PC-3 (cell line): ENCODE data around the gene PPP2R5B. TPM values are rescaled to one million over a fixed set of nuclear protein-coding genes. Genes with fewer than 3 reads are reported as not detected.
A peak's percentile ranks its signal among the peaks of the same experiment; 100 is the strongest.

Experiments used
- ATAC-seq: fragments of 200-7000 bp; cut with Tn5 transposase; 2 replicates; pipeline ENCODE4 v1.9.1; 2020; ENCODE audit warnings: mild to moderate bottlenecking, moderate library complexity
- BruUV-seq: library from RNA; stranded (reverse); fragments of 400-500 nt; replicated peaks from 2 replicates; lab custom pipeline; 2021; lab: Mats Ljungman, UMichigan
- CTCF ChIA-PET: fragments of 300-600 bp; sonication (Branson Sonifier 250); formaldehyde crosslinking; loops from one replicate; lab custom pipeline; 2022; ENCODE audit warnings: antibody characterized with exemption; lab: Charles Lee
- POLR2A ChIA-PET: fragments of 300-600 bp; sonication (Branson Sonifier 250); formaldehyde crosslinking; loops from one replicate; lab custom pipeline; 2022; ENCODE audit warnings: antibody characterized with exemption; ENCODE audit not compliant: unreplicated experiment; lab: Charles Lee
- DNase-seq: peaks from one replicate; pipeline ENCODE4 v3.0.0-alpha.2; 2015
- H2AFZ ChIP-seq: fragments of 300-600 bp; sonication (generic); 2 replicates; pipeline ENCODE4 v1.6.0; 2016; ENCODE audit warnings: antibody characterized with exemption, low read length
- H3F3A ChIP-seq: fragments of 300-600 bp; sonication (generic); one replicate; pipeline ENCODE4 v1.6.0; 2017; ENCODE audit warnings: antibody characterized with exemption, low read length, control low read depth, mild to moderate bottlenecking; ENCODE audit not compliant: unreplicated experiment
- H3K27ac ChIP-seq: fragments of 300-600 bp; sonication (generic); 2 replicates; pipeline ENCODE4 v1.5.1; 2016; ENCODE audit warnings: mild to moderate bottlenecking, low read length
- H3K27me3 ChIP-seq: fragments of 300-600 bp; sonication (generic); 2 replicates; pipeline ENCODE4 v1.6.1; 2016; ENCODE audit warnings: low read length, mixed read lengths
- H3K36me3 ChIP-seq: fragments of 300-600 bp; sonication (generic); 2 replicates; pipeline ENCODE4 v1.6.1; 2016; ENCODE audit warnings: low read depth, mixed run types, low read length, mixed read lengths
- H3K4me1 ChIP-seq: fragments of 300-600 bp; sonication (generic); 2 replicates; pipeline ENCODE4 v1.5.1; 2016; ENCODE audit warnings: low read length; ENCODE audit not compliant: insufficient read depth
- H3K4me2 ChIP-seq: fragments of 300-600 bp; sonication (generic); 2 replicates; pipeline ENCODE4 v1.6.0; 2016; ENCODE audit warnings: low read length
- H3K4me3 ChIP-seq: fragments of 300-600 bp; sonication (generic); 2 replicates; pipeline ENCODE4 v1.5.1; 2016; ENCODE audit warnings: mild to moderate bottlenecking, low read length, mixed read lengths
- H3K79me2 ChIP-seq: fragments of 300-600 bp; sonication (generic); 2 replicates; pipeline ENCODE4 v1.6.1; 2017; ENCODE audit warnings: low read length, mixed read lengths
- H3K9ac ChIP-seq: fragments of 300-600 bp; sonication (generic); 2 replicates; pipeline ENCODE4 v1.6.0; 2016; ENCODE audit warnings: mild to moderate bottlenecking, low read length
- H3K9me2 ChIP-seq: fragments of 300-600 bp; sonication (generic); replicated peaks from 2 replicates; pipeline ENCODE4 v1.6.1; 2016; ENCODE audit warnings: mixed run types, low read length, mixed read lengths
- H3K9me3 ChIP-seq: fragments of 300-600 bp; sonication (generic); 2 replicates; pipeline ENCODE4 v1.6.1; 2016; ENCODE audit warnings: low read length, mixed read lengths
- H4K20me1 ChIP-seq: fragments of 300-600 bp; sonication (generic); 2 replicates; pipeline ENCODE4 v1.6.1; 2016; ENCODE audit warnings: low read length, mixed read lengths
- EZH2 ChIP-seq: fragments of 300-600 bp; sonication (generic); IDR thresholded peaks from one replicate; pipeline ENCODE4 v1.6.1; 2017; ENCODE audit warnings: antibody characterized with exemption, mild to moderate bottlenecking, low read length; ENCODE audit not compliant: unreplicated experiment
- EZH2phosphoT487 ChIP-seq: fragments of 300-600 bp; sonication (generic); IDR thresholded peaks from 2 replicates; pipeline ENCODE4 v1.6.1; 2018; ENCODE audit warnings: mild to moderate bottlenecking, antibody characterized with exemption, low read length, borderline replicate concordance
- intact Hi-C: fragments of 100-400 bp; cut with micrococcal nuclease; formaldehyde crosslinking; loops from 2 replicates; pipeline ENCODE4 v1.9.0; 2023
- total RNA-seq: library from RNA; depleted of rRNA; stranded (reverse); fragments of >200 nt; gene quantifications from 2 replicates; pipeline ENCODE4 v1.2.3, GENCODE V29; 2014
- TF ChIP-seq, protein P1 (sequence below): fragments of 300-600 bp; sonication (generic); conservative IDR thresholded peaks from 2 replicates; pipeline ENCODE4 v1.5.1; 2017; ENCODE audit warnings: antibody characterized with exemption, low read depth, mild to moderate bottlenecking, low read length

Gene PPP2R5B
- total RNA-seq, 1 experiment from 2014 or later, result 24.9 TPM

DNA sequence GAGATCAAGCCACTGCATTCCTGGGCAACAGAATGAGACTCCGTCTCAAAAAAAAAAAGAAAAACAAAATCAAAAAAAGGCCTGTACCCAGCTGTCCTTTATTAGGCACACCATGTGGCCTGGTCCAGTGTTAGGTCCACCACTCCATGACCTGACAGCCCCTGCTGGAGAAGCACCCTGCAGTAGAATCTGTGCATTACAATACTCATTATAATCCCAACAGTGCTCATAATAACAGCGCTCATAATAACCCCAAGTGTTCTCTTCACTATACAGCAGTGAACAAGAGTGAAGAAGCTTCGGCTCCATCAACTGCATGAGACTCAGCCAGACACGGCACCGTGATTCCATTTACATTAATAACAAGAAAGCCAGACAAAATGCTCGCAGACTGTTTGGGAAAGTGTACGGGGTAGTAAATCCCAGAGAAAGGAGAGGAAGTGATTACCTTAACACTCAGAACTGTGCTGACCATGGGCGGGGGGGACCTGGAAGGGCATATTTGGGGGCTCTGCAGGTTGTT is 37.2 kb upstream of the PPP2R5B start:
- Histone ChIP-seq H3K9me2 (no peaks in the 10 kb centered on the region), H2AFZ (peak overlapping the region; percentile 71), H3K4me3 (no peak overlapping the region), H3K27ac (no peak overlapping the region), H3K9ac (no peak overlapping the region), H3K9me3 (no peaks in the 10 kb centered on the region), H3F3A (no peaks in the 10 kb centered on the region), H3K27me3 (no peaks in the 10 kb centered on the region), H4K20me1 (no peaks in the 10 kb centered on the region), H3K4me2 (peak overlapping the region; percentile 59; the same call in 1 of the 2 replicates), H3K36me3 (no peaks in the 10 kb centered on the region), H3K4me1 (peaks cover 24% of the 10 kb centered on the region), H3K79me2 (no peaks in the 10 kb centered on the region)
- ATAC-seq (no peak), DNase-seq (no peak)
- ChIA-PET POLR2A (interaction anchor here (0.7 kb wide), 1 partner anchor 17 kb away, joined by 4 read pairs; no protein-coding TSS in a partner anchor), CTCF (interaction anchor here (0.6 to 1.1 kb wide), 2 partner anchors 39 to 40 kb away, joined by 4 to 17 read pairs; no protein-coding TSS in a partner anchor)
- TF ChIP-seq, protein P1, sequence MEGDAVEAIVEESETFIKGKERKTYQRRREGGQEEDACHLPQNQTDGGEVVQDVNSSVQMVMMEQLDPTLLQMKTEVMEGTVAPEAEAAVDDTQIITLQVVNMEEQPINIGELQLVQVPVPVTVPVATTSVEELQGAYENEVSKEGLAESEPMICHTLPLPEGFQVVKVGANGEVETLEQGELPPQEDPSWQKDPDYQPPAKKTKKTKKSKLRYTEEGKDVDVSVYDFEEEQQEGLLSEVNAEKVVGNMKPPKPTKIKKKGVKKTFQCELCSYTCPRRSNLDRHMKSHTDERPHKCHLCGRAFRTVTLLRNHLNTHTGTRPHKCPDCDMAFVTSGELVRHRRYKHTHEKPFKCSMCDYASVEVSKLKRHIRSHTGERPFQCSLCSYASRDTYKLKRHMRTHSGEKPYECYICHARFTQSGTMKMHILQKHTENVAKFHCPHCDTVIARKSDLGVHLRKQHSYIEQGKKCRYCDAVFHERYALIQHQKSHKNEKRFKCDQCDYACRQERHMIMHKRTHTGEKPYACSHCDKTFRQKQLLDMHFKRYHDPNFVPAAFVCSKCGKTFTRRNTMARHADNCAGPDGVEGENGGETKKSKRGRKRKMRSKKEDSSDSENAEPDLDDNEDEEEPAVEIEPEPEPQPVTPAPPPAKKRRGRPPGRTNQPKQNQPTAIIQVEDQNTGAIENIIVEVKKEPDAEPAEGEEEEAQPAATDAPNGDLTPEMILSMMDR, result no peak
- no peak for TF ChIP-seq EZH2
- no peak for TF ChIP-seq EZH2phosphoT487
- no TSS peak for BruUV-seq
- intact Hi-C loops, result no loop called here

DNA sequence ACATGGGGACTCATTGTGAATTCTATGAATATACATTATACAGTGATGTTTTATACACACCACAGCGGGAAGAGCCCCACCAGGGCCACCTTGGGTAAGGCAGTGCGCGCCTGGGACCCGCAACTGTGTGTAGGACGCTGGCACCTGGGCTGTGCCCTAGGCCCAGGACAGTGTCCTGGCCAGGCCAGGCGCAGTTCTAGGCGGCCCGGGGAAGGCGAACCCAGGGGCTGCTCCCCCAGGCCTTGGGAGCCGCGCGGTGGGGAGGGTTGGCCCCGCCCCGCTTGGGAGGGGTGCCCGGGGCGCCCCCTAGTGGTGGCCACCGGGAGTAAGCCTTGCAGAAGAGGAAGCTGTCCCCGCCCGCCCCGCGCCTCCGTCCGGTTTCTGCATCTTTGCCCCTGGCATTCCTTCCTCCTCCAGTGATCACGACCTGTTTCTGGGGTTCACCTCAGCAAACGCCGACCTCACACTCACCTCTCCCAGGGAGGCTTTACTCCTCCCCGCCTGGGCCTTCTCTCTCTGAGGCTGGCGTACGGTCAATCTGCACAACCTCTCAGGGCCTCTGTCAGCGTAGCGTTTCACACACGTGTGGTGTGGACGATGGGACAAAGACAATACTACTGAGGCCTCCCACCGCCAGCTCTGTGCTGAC is 36.6 kb upstream of the PPP2R5B start:
- CTCF ChIA-PET, result interaction anchor here (0.5 to 1.1 kb wide), 8 partner anchors 9 to 119 kb away, joined by 3 to 17 read pairs (median 3); partner anchors contain the start of gene CDC42BPG
- H3F3A ChIP-seq, result no peaks in the 10 kb centered on the region
- no peak for TF ChIP-seq EZH2
- TF ChIP-seq, protein P1, result peak; percentile 95
- H3K27ac ChIP-seq, result no peak overlapping the region
- peaks cover 24% of the 10 kb centered on the region for H3K4me1 ChIP-seq
- POLR2A ChIA-PET, result no interaction called here
- intact Hi-C loops, result no loop called here
- BruUV-seq, result no TSS peak
- ATAC-seq (peak; percentile 82), DNase-seq (peak; percentile 79)
- H3K36me3 ChIP-seq, result no peaks in the 10 kb centered on the region
- no peaks in the 10 kb centered on the region for H3K27me3 ChIP-seq
- no peaks in the 10 kb centered on the region for H4K20me1 ChIP-seq
- H3K9ac ChIP-seq, result no peak overlapping the region
- peak overlapping the region; percentile 59 for H3K4me2 ChIP-seq
- H3K9me2 ChIP-seq, result no peaks in the 10 kb centered on the region
- no peaks in the 10 kb centered on the region for H3K79me2 ChIP-seq
- peak overlapping the region; percentile 71 for H2AFZ ChIP-seq
- H3K4me3 ChIP-seq, result no peak overlapping the region; the same call in 1 of the 2 replicates
- no peaks in the 10 kb centered on the region for H3K9me3 ChIP-seq

DNA sequence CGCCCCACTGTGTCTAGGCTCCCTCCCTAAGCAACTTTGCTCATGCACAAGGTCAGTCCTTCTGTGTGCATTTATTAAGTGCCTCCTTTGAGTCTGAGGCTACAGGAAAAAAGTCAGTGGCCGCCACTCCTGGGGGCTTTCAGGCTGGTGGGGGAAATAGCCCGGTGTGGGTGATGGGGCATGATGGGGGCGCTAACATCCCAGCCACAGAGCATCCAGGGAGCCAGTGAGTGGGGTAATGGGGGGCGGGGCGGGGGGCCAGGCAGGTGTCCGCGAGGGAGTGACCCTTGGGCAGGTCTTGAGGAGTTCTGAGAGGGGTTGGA is 36.1 kb upstream of the PPP2R5B start:
- no peak for TF ChIP-seq EZH2phosphoT487
- TF ChIP-seq, protein P1, result no peak
- TF ChIP-seq EZH2, result no peak
- Histone ChIP-seq H3K79me2 (no peaks in the 10 kb centered on the region), H3K9me3 (no peaks in the 10 kb centered on the region), H3K4me1 (peaks cover 24% of the 10 kb centered on the region), H3K36me3 (no peaks in the 10 kb centered on the region), H3K27me3 (no peaks in the 10 kb centered on the region), H3K9ac (no peak overlapping the region), H2AFZ (peak overlapping the region; percentile 71), H3K4me2 (peak overlapping the region; percentile 59), H4K20me1 (no peaks in the 10 kb centered on the region), H3K27ac (no peak overlapping the region), H3K4me3 (no peak overlapping the region), H3F3A (no peaks in the 10 kb centered on the region), H3K9me2 (no peaks in the 10 kb centered on the region)
- POLR2A ChIA-PET, result no interaction called here
- DNase-seq, result no peak
- ATAC-seq, result no peak
- no TSS peak for BruUV-seq
- intact Hi-C loops, result no loop called here
- CTCF ChIA-PET, result interaction anchor here (0.5 to 1.1 kb wide), 8 partner anchors 8 to 118 kb away, joined by 3 to 17 read pairs (median 3); partner anchors contain the start of gene CDC42BPG
